IPS DF 6.9 (cell line): Measurements from ENCODE around the gene COMT.

ENCODE experiments used
- DNase-seq: peaks from one replicate; pipeline ENCODE4 v3.0.0-alpha.2; 2013; ENCODE audit warnings: low read depth, low spot score
- H3K27ac ChIP-seq: one replicate; pipeline ENCODE4 v1.5.1; 2013; ENCODE audit warnings: low read length, control low read depth
- H3K27me3 ChIP-seq: 2 replicates; pipeline ENCODE4 v1.6.1; 2013; ENCODE audit warnings: mild to moderate bottlenecking, low read length; ENCODE audit not compliant: control insufficient read depth, insufficient read depth
- H3K36me3 ChIP-seq: 2 replicates; pipeline ENCODE4 v1.6.1; 2013; ENCODE audit warnings: low read length; ENCODE audit not compliant: control insufficient read depth, insufficient read depth
- H3K4me1 ChIP-seq: 2 replicates; pipeline ENCODE4 v1.6.1; 2013; ENCODE audit warnings: low read length; ENCODE audit not compliant: control insufficient read depth, insufficient read depth
- H3K4me3 ChIP-seq: 2 replicates; pipeline ENCODE4 v1.5.1; 2013; ENCODE audit warnings: mild to moderate bottlenecking, low read length
- H3K9me3 ChIP-seq: 2 replicates; pipeline ENCODE4 v1.6.1; 2013; ENCODE audit warnings: low read length, inconsistent platforms; ENCODE audit not compliant: control insufficient read depth, insufficient read depth
- WGBS: extraction: QIAGEN DNeasy Blood & Tissue Kit; methylation state at CpG from one replicate; pipeline ENCODE4 v1.1.7; 2013; ENCODE audit warnings: mixed read lengths, missing lambda C conversion rate; ENCODE audit not compliant: insufficient read length, insufficient coverage; 5-methylcytosine and 5-hydroxymethylcytosine counted together

The COMT gene

GRCh38 chr22:19959043-19959586 is 17.5 kb downstream of the COMT start:
- no peaks in the 10 kb centered on the region for H3K9me3 ChIP-seq
- H3K4me1 ChIP-seq, result peaks cover 11% of the 10 kb centered on the region
- no CpG with 5 or more reads among the region's 30 CpGs for WGBS
- no peak overlapping the region for H3K27ac ChIP-seq
- H3K36me3 ChIP-seq, result no peaks in the 10 kb centered on the region; the same call in 1 of the 2 replicates
- peak overlapping the region; percentile 37; the same call in 1 of the 2 replicates for H3K4me3 ChIP-seq
- peak; percentile 93 for DNase-seq
- H3K27me3 ChIP-seq, result no peaks in the 10 kb centered on the region

- DNase-seq, result no peak
- H3K27me3 ChIP-seq, result no peaks in the 10 kb centered on the region
- no CpG with 5 or more reads among the region's 13 CpGs for WGBS
- H3K36me3 ChIP-seq, result no peaks in the 10 kb centered on the region; the same call in 1 of the 2 replicates
- no peak overlapping the region for H3K27ac ChIP-seq
- no peak overlapping the region for H3K4me3 ChIP-seq
- H3K9me3 ChIP-seq, result no peaks in the 10 kb centered on the region
- H3K4me1 ChIP-seq, result peaks cover 11% of the 10 kb centered on the region
Measured at GRCh38 chr22:19959587-19960490, 18.3 kb downstream of the COMT start.

GRCh38 chr22:19960491-19961200 is 19.1 kb downstream of the COMT start:
- peaks cover 11% of the 10 kb centered on the region for H3K4me1 ChIP-seq
- no CpG with 5 or more reads among the region's 12 CpGs for WGBS

GRCh38 chr22:19961201-19961580 is 19.6 kb downstream of the COMT start:
- no peak for DNase-seq
- Histone ChIP-seq H3K9me3 (no peaks in the 10 kb centered on the region), H3K27ac (no peak overlapping the region), H3K27me3 (no peaks in the 10 kb centered on the region), H3K36me3 (no peaks in the 10 kb centered on the region; the same call in 1 of the 2 replicates), H3K4me1 (peaks cover 11% of the 10 kb centered on the region), H3K4me3 (no peak overlapping the region)
- WGBS, result no CpG with 5 or more reads among the region's 9 CpGs

More at GRCh38 chr22:19960491-19961200, 19.1 kb downstream of the COMT start:
- no peak for DNase-seq
- Histone ChIP-seq H3K27ac (no peak overlapping the region), H3K9me3 (no peaks in the 10 kb centered on the region), H3K4me3 (no peak overlapping the region), H3K36me3 (no peaks in the 10 kb centered on the region; the same call in 1 of the 2 replicates), H3K27me3 (no peaks in the 10 kb centered on the region)

- H3K4me1 ChIP-seq, result peaks cover 11% of the 10 kb centered on the region
Measured at GRCh38 chr22:19961868-19962245, 20.3 kb downstream of the COMT start.

GRCh38 chr22:19962246-19962908 is 20.8 kb downstream of the COMT start:
- H3K27me3 ChIP-seq, result no peaks in the 10 kb centered on the region
- no peaks in the 10 kb centered on the region for H3K9me3 ChIP-seq
- H3K36me3 ChIP-seq, result no peaks in the 10 kb centered on the region; the same call in 1 of the 2 replicates
- peak; percentile 72 for DNase-seq
- H3K4me1 ChIP-seq, result peaks cover 11% of the 10 kb centered on the region
- no peak overlapping the region for H3K27ac ChIP-seq
- WGBS, result no CpG with 5 or more reads among the region's 22 CpGs
- H3K4me3 ChIP-seq, result no peak overlapping the region

More at GRCh38 chr22:19961868-19962245, 20.3 kb downstream of the COMT start:
- H3K27me3 ChIP-seq, result no peaks in the 10 kb centered on the region
- DNase-seq, result no peak
- no peaks in the 10 kb centered on the region for H3K9me3 ChIP-seq
- H3K27ac ChIP-seq, result no peak overlapping the region
- no peak overlapping the region for H3K4me3 ChIP-seq
- no peaks in the 10 kb centered on the region; the same call in 1 of the 2 replicates for H3K36me3 ChIP-seq
- WGBS, result no CpG with 5 or more reads among the region's 8 CpGs

- no peaks in the 10 kb centered on the region for H3K9me3 ChIP-seq
- peaks cover 11% of the 10 kb centered on the region for H3K4me1 ChIP-seq
- H3K4me3 ChIP-seq, result no peak overlapping the region; the same call in 1 of the 2 replicates
- no CpG with 5 or more reads among the region's 30 CpGs for WGBS
- no peaks in the 10 kb centered on the region for H3K27me3 ChIP-seq
- H3K36me3 ChIP-seq, result no peaks in the 10 kb centered on the region; the same call in 1 of the 2 replicates
- H3K27ac ChIP-seq, result no peak overlapping the region
- no peak for DNase-seq
Measured at GRCh38 chr22:19962909-19963806, 21.6 kb downstream of the COMT start.

GRCh38 chr22:19963863-19964642 is 22.5 kb downstream of the COMT start:
- H3K9me3 ChIP-seq, result no peaks in the 10 kb centered on the region
- no CpG with 5 or more reads among the region's 12 CpGs for WGBS
- H3K4me3 ChIP-seq, result no peak overlapping the region
- H3K27ac ChIP-seq, result no peak overlapping the region
- H3K36me3 ChIP-seq, result peaks cover 3% of the 10 kb centered on the region; the same call in 1 of the 2 replicates
- no peak for DNase-seq
- no peaks in the 10 kb centered on the region for H3K27me3 ChIP-seq
- peaks cover 11% of the 10 kb centered on the region for H3K4me1 ChIP-seq
